Measurements from ENCODE around the gene SLC4A1AP. TPM values are rescaled to one million over a fixed set of nuclear protein-coding genes. Genes with fewer than 3 reads are reported as not detected.

The SLC4A1AP gene
- total RNA-seq, 1 experiment from 2014 or later = 20.9 TPM

GRCh38 chr2:27742571-27742970, 78.9 kb downstream of the SLC4A1AP start:
- no peak for DNase-seq (ENCODE audit: low spot score)

Small RNA genes within 50 kb of the gene (small RNA-seq; reads per million reads assigned to genes)
- not detected for gene RF00340

Other genes with a start within 250 kb of the SLC4A1AP start
- gene NRBP1, start 235.3 kb upstream of the SLC4A1AP start, total RNA-seq (2014; rRNA removed; shearing (Covaris generic)) = 49.7 and 50.1 TPM in 2 replicates
- 29.3 and 30.4 TPM in 2 replicates for gene KRTCAP3, start 221.5 kb upstream of the SLC4A1AP start, total RNA-seq (2014; rRNA removed; shearing (Covaris generic))
- gene IFT172, start 174.1 kb upstream of the SLC4A1AP start, total RNA-seq (2014; rRNA removed; shearing (Covaris generic)) = 21.1 and 24.0 TPM in 2 replicates
- gene FNDC4, start 168.7 kb upstream of the SLC4A1AP start, total RNA-seq (2014; rRNA removed; shearing (Covaris generic)) = 0.26 TPM in 1 of 2 replicates, not detected in the other
- gene GCKR, start 167.1 kb upstream of the SLC4A1AP start, total RNA-seq (2014; rRNA removed; shearing (Covaris generic)) = 0.76 and 1.4 TPM in 2 replicates
- 10.2 and 14.4 TPM in 2 replicates for gene ZNF512, start 80.8 kb upstream of the SLC4A1AP start, total RNA-seq (2014; rRNA removed; shearing (Covaris generic))
- gene CCDC121, start 34.9 kb upstream of the SLC4A1AP start, total RNA-seq (2014; rRNA removed; shearing (Covaris generic)) = 0.99 and 3.7 TPM in 2 replicates
- 22.2 and 24.0 TPM in 2 replicates for gene GPN1, start 34.8 kb upstream of the SLC4A1AP start, total RNA-seq (2014; rRNA removed; shearing (Covaris generic))
- gene SUPT7L, start 275 bp upstream of the SLC4A1AP start, total RNA-seq (2014; rRNA removed; shearing (Covaris generic)) = 21.4 and 22.9 TPM in 2 replicates
- gene MRPL33, start 107.8 kb downstream of the SLC4A1AP start, total RNA-seq (2014; rRNA removed; shearing (Covaris generic)) = 64.9 and 72.1 TPM in 2 replicates
- gene RBKS, start 226.5 kb downstream of the SLC4A1AP start, total RNA-seq (2014; rRNA removed; shearing (Covaris generic)) = 0.42 and 0.53 TPM in 2 replicates
- gene BABAM2, start 226.8 kb downstream of the SLC4A1AP start, total RNA-seq (2014; rRNA removed; shearing (Covaris generic)) = 7.0 and 10.5 TPM in 2 replicates

Measured in HT-29 (cell line).